ENCODE data around the gene SH3BP5L.
A peak's percentile ranks its signal among the peaks of the same experiment; 100 is the strongest.
"Not testable (repeated sequence)": the region's sequence is repeated elsewhere in the genome, so short reads cannot be mapped to it uniquely, and the experiment has no call there.

Gene SH3BP5L

GRCh38 chr1:248850536-248851251 lies 25.0 kb upstream of the SH3BP5L start:
- DNase-seq = no peak

DNA sequence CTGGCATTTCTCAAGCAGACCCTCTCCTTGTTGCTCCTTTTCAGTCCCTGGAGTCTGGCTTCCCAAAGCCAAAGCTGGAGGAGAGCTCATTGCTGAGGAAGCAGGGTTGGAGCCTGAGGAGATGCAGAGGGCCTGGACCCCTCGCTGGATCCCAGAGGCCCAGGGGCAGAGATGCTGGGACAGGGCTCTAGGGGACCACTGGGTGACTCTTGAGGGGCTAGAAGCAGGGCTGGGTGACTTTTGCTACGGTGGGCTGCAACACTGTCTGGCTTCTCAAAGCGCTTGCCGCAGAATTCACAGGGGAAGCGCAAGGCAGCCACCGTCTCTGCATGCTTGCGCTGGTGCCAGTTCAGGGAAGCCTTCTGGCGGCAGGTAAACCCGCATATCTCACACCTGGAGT lies 24.4 kb upstream of the SH3BP5L start:
- peak; percentile 1 for DNase-seq

DNA sequence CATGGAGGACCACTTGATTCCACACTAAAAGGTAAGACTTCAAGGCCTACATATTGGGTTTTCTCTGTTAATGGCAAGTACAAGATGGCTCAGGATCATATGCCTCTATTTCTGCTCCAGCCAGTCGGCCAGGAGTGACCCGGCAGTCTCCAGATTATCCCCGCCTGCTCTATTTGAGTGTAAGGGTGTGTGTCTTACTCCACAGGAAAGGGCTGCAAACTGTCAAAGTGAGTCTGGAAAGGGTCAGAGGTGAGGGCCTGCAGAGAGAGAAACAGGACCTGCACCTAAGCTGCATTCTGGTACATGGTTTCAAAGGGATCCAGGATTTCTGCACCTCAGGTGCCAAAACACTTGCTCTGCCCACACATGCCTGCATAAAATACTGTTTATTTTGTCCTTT lies 23.9 kb upstream of the SH3BP5L start:
- DNase-seq = peak; percentile 0

DNA sequence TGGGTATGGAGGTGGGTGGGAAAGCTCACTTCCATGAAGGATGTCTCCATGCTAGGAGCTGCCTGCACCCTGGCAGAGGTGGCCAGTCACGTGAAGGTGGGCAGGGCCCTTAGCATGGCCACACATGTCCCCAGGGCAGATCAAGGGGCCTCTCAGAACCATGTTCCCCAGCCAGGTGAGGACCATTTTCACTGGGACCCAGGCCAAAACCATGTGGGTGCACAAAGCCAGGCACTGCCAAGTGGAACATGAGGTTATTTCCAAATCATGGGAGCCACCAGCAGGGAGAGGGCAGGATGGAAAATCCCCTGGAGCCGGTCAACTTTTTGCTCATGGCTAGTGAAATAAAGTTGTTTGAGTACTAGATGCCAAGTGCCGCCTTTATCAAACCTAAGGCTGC lies 23.4 kb upstream of the SH3BP5L start:
- DNase-seq = no peak

DNA sequence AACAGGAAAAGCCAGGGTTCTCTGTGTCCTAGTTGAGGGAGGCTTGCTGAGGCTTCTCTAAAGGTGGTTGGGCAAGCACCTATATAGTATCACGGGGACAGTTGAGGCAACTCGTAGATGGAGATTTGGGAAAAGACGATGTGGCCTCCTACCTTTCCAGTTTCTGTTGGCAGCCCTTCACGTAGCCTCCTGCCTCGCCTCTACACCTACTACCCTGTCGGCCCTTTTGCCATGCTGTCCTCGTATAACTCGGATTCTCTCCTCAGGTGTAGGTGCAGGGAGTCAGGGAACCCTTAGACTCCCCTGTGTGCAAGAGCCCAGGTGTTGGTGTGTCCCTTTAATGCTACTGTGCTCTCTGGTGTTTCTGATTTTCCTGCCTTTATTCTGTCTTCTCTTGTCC lies 22.9 kb upstream of the SH3BP5L start:
- peak; percentile 0 for DNase-seq

GRCh38 chr1:248847956-248848561 lies 22.3 kb upstream of the SH3BP5L start:
- peak; percentile 1 for DNase-seq

DNA sequence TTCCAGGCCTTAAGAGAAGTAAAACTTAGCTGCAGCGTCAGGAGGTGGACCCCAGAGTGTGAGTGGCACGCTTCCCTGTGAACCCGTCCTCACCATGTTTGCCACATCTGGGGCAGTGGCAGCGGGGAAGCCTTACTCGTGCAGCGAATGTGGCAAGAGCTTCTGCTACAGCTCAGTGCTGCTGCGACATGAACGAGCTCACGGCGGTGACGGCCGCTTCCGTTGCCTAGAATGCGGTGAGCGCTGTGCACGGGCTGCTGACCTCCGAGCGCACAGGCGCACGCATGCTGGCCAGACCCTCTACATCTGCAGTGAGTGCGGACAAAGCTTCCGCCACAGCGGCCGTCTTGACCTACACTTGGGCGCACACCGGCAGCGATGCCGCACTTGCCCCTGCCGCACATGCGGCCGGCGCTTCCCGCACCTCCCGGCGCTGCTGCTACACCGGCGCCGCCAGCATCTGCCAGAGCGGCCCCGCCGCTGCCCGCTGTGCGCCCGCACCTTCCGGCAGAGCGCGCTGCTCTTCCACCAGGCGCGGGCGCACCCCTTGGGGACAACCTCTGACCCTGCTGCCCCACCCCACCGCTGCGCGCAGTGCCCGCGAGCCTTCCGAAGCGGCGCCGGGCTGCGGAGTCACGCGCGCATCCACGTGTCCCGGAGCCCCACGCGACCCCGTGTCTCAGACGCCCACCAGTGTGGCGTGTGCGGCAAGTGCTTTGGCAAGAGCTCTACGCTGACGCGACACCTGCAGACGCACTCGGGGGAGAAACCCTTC lies 21.7 kb upstream of the SH3BP5L start:
- DNase-seq = peak; percentile 1

- DNase-seq = no peak
These were observed 18.8 kb upstream of the SH3BP5L start for GRCh38 chr1:248844526-248844925.

DNA sequence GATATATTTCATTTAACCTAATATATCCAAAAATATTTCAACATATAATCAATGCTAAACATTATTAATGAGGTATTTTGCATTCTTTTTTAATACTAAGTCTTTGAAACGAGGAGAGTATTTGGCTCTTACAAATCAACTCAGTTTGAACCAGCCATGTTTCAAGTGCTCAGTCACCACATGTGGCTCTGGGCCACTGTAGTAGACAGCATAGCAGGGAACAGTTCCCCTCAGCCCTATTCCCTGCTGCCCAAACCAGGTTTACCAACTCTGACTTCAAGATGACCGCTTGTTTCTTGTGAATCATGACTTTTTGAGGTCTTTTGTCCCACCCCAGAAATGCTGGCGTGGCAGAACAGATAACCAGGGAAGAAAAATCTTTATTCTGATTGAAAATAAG lies 18.0 kb upstream of the SH3BP5L start:
- no peak for DNase-seq

- DNase-seq = no peak
These were observed 17.1 kb upstream of the SH3BP5L start for GRCh38 chr1:248842781-248843331.

- DNase-seq = peak; percentile 42
These were observed 16.1 kb upstream of the SH3BP5L start for GRCh38 chr1:248841702-248842395.

GRCh38 chr1:248840946-248841345 lies 15.2 kb upstream of the SH3BP5L start:
- no peak for DNase-seq

GRCh38 chr1:248839168-248839555 lies 13.4 kb upstream of the SH3BP5L start:
- DNase-seq = no peak

GRCh38 chr1:248838357-248839167 lies 12.8 kb upstream of the SH3BP5L start:
- DNase-seq = peak; percentile 97

DNA sequence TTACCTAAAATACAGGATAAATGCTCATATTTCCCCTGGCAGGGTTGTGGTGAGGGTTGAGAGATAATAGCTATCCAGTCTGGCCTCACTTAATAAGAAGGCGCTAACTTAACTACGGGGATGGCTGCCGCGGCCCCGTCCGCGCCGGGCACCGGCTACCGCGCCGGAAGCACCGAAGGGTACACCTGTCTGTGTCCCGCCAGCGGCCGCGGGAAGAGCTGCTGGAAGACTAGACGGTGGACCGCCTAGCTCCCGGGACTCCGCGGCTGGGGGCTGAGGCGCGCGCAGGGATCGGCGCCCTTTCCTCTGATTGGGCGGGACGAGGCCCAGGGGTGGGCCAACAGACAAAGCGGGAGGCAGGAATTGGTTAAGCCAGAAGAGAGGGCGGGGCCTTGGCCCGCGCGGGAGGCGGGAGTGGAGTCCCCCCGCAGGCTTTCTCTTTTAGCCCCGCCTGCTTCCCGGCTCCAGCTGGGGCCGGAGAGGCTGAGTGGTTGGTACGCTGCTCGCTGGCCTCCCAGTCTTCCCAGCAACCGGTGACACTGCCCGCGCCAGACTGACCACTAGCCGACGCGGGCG lies 12.2 kb upstream of the SH3BP5L start, which contains the start of gene ZNF672:
TSS of gene ZNF672 (plus strand) at position 444 of the 576 bp plus-strand sequence. CDS start 9,051 bp downstream, outside the sequence.
- peak; percentile 99 for DNase-seq

- peak; percentile 81 for DNase-seq
These were observed 11.5 kb upstream of the SH3BP5L start for GRCh38 chr1:248837045-248837780.

DNA sequence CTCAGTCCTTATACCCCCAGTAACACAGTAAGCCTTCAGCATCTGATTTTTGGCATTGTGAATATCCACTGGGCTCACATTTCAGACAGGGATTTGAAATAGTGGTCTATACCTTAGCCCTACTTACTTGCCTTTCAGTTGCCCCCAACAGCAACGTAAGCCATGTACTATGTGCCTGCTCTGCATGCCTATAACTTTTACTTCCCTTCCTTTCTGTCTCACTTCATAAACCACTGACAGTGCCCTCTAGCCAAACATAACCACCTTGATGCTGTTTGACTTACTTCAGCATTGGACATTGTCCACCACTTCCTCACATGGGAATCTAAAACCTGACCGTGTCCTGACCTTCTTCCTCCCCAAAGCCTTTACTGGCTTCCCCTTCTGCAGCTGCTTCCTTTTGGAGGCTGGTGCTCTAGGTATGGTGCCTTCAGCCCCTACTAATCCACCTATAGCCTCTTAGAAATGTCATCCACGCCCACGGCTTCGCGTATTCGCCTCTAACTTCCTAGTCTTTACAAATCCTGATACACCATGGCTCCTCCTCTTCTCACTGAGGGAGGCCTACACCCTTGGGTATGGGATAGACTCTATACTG lies 8.7 kb upstream of the SH3BP5L start:
- no peak for DNase-seq

GRCh38 chr1:248831842-248832241 lies 6.1 kb upstream of the SH3BP5L start:
- no peak for DNase-seq

GRCh38 chr1:248830718-248831017 lies 5.0 kb upstream of the SH3BP5L start:
- not testable (repeated sequence) for DNase-seq

- DNase-seq = no peak
These were observed 3.1 kb upstream of the SH3BP5L start for GRCh38 chr1:248828845-248829244.

- DNase-seq = no peak
These were observed 174 bp downstream of the SH3BP5L start for GRCh38 chr1:248825573-248825908.
